HG03175 (cell line): Measurements from ENCODE around the gene POLR1B.

Experiments used
- ATAC-seq: cut with Tn5 transposase; IDR thresholded peaks from one replicate; pipeline ENCODE4 v1.9.1; 2021; ENCODE audit warnings: mild to moderate bottlenecking, moderate library complexity; ENCODE audit not compliant: unreplicated experiment

The POLR1B gene

DNA sequence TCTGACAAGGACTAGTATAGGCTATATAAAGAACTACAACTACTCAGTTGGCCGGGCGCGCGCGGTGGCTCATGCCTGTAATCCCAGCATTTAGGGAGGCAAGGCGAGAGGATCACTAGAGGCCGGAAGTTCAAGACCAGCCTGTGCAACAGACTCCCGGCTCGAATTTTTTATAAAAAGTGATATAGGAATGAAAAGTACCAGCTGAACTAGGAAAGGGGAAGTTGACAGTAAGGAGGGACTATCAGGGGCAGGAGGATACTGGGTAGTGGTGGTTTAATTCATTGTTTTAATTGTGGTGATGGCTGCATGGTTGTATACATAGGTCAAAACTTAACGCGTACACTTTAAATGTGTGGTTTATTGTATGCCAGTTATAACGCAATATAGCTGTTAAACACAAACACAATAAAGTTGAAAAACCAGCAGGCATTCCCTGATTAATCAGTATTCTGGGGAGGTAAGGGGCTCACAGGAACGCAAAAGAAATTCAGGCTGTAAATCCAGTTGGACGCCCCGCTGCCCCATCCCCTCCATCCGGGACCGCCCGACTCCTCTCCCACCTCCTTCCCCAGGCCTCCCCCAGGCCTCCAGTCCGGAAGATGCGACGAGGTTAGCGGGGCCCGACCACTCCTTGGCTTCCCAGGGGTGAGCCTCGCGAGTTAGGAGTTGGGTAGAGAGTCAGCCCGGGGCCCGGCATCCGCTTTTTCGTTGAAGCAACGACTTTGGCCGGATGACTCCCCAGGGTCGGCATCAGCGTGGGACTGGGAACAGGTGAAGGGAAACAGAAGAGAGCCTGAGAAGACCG, 746 bp upstream of the POLR1B start:
- ATAC-seq: peak; percentile 59

GRCh38 chr2:112542984-112543661, 858 bp downstream of the POLR1B start:
- ATAC-seq: no peak

GRCh38 chr2:112547333-112547732, 5.1 kb downstream of the POLR1B start:
- ATAC-seq: no peak

GRCh38 chr2:112548980-112549379, 6.7 kb downstream of the POLR1B start:
- no peak for ATAC-seq

- peak; percentile 70 for ATAC-seq
Observed at GRCh38 chr2:112566104-112566503, 23.8 kb downstream of the POLR1B start.

GRCh38 chr2:112566508-112566907, 24.2 kb downstream of the POLR1B start:
- peak; percentile 29 for ATAC-seq

DNA sequence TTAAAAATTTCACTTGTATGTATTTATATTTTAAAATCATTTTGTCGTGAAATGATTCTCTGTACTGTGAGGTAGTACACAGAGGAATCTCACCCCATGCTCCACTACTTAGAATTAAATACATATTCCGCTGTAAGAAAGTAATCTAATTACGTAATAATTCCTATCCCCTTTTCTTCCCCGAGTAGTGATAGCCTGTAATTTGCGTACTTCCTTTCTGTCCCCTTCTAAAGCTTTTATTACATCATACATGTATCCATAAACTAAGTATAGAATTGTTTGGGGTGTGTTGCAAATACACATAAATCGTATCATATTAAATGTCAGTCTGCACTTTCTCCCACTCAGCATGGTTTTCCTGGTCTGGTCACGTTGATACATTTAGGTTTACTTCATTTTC, 29.7 kb downstream of the POLR1B start:
- ATAC-seq: no peak

DNA sequence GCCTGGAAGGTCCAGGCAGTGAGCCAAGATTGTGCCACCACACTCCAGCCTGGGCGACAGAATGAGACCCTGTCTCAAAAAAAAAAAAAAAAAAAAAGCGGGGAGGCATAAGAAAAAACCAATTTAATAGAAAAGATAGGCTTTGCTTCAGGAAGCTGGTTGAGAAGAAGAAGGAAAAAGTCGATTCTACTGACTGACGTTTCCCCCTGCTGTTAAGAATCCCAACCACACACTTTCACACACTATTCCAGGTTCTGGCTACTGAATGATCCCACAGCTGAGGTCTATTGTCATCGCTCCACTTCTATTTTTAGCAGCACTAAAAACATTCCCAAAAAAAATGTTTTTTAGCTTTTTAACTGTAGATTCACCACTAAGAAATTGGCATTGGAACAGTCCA, 35.5 kb downstream of the POLR1B start:
- no peak for ATAC-seq

- no peak for ATAC-seq
Observed at GRCh38 chr2:112579241-112579640, 37.0 kb downstream of the POLR1B start.

GRCh38 chr2:112580084-112580483, 37.8 kb downstream of the POLR1B start:
- ATAC-seq: no peak

GRCh38 chr2:112582314-112582746, 40.1 kb downstream of the POLR1B start:
- ATAC-seq: no peak

- no peak for ATAC-seq
Observed at GRCh38 chr2:112583497-112584133, 41.4 kb downstream of the POLR1B start.

DNA sequence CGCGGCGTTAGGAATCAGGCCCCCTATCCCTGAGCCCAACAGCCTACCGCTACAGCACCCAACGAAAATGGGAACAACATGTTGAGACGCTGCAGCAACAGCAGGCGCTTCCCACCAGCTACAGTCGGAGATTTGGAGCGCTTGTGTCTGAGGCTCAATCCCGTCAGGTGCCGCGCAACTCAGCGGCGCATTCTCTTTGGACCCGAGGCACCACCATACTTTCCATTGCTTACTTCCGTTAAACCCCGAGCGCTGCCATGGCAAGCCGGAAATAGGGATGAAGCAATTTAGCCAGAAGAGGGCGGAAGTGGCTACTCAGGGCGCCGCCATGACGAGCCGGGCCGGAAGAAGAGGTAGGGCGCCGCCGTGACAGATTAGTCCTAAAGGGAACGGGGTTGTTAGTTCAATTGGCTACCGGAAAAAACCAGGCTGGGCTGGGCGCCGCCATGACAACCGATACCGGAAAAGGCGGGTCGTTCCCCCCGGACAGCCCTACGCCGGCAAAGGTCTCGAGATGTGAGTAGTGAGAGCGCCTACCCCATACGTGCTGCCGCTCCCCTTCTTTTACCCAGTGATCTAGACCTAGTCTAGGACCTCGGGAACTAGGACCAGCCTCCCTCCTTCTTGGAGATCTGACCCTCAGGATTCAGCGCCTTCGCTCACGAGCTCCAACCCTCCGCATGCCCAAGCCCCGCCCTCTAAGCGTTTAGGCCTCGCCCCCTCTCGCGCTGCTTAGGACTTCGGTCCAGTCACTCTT, 42.0 kb downstream of the POLR1B start, which contains the start of gene CHCHD5:
Gene CHCHD5 (plus strand): TSS at position 476 of the 757 bp plus-strand sequence. CDS start 39 bp downstream, at position 515.
- peak; percentile 91 for ATAC-seq

GRCh38 chr2:112584891-112585250, 42.6 kb downstream of the POLR1B start:
- no peak for ATAC-seq

DNA sequence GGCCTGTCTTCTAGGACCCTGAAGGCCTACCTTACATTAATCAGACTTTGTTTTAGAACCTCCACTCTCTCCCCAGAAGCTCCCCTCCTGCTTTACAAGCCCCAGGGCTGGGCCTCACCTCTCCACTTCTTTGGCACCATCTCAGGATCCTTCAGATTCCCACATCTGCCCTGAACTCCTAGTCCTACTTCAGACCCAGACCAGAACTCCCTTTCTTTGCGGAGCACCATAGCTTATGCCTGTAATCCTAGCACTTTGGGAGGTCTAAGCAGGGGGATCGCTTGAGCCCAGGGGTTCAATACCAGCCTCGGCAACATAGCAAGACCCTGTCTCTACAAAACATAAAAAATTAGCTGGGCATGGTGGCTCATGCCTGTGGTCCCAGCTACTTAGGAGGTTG, 43.1 kb downstream of the POLR1B start:
- ATAC-seq: no peak

DNA sequence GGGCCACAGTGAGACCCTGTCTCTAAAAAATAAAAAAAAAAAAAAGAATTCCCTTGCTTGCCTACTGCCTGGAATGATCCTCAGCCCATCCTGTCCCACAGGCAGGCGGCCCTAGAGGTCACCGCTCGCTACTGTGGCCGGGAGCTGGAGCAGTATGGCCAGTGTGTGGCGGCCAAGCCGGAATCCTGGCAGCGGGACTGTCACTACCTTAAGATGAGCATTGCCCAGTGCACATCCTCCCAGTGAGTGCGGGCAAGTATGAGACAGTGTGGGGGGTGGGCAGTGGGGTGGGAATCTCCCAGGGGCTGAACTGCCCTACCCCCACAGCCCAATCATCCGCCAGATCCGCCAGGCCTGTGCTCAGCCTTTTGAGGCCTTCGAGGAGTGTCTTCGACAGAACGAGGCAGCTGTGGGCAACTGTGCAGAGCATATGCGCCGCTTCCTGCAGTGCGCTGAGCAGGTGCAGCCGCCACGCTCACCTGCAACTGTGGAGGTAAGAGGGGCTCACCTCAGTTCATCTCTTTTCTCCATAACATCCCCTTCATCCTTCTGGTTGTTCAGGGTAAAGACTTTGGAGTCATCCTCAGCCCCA, 43.7 kb downstream of the POLR1B start:
- ATAC-seq: no peak

GRCh38 chr2:112588611-112589045, 46.4 kb downstream of the POLR1B start:
- no peak for ATAC-seq

GRCh38 chr2:112591413-112591812, 49.1 kb downstream of the POLR1B start:
- no peak for ATAC-seq

DNA sequence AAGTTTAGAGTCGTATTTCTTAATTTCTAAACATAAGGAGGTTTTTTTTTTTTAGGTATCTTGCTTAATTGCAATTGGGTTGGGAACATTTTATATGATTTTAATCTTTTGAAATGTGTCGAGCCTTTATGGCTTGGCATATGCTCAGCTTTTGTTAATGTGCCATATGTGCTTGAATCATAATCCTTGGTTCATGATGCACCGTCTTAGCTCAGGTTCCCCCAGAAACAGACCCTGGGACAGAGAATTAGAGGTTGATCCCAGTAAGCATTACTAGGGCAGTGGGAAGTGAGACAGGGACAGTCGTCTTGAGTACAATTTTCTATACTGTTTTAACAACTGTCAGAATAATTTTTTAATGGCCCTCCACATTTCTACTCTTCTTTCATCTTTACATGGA, 51.5 kb downstream of the POLR1B start:
- no peak for ATAC-seq

- no peak for ATAC-seq
Observed at GRCh38 chr2:112597537-112598322, 55.5 kb downstream of the POLR1B start.
